Measurements from ENCODE around the gene WWOX. TPM values are rescaled to one million over a fixed set of nuclear protein-coding genes. Genes with fewer than 3 reads are reported as not detected.

WWOX gene
- total and polyA plus RNA-seq, 3 experiments from 2014 or later: 17.2 to 18.6 (median 18.2) TPM

DNA sequence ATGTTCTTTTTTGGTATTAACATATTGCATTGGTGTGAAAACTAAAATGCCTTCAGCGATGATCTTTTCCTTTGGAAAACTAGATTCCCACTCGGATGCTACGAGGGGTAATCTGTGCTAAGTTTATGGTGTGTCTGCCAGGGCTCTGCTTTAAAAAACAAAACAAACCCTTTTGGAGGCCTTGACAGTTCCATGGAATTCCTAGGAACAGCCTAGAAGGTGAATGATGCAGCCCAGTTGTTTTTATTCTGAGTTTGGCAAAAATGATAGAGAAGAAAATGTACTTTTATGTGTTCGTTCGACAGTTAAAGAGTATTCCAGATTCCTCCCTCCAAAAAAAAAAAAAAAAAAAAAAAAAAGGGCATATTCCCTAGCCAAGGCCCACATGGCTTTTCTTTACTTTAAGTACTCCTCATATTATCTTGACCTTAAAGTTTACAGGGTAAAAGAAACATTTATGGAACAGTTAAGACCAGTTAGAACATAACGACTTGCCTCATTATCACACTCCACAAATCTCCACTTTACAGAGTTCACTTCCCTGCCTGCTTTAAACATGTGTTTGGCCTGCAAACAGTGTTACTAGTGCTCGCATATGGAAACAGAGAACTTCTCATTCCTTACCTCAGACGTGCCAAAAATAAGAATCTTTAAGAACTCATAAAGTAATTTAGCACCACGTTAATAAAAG is 159.1 kb downstream of the WWOX start:
- H3K4me3 Mint-ChIP-seq: no peak overlapping the region
- Histone ChIP-seq H3K27me3 (ENCODE audit: insufficient read depth, low read length, poor library complexity, severe bottlenecking) (no peaks in the 10 kb centered on the region), H3K9me3 (ENCODE audit: low read length) (no peaks in the 10 kb centered on the region), H3K4me3 (ENCODE audit: low read length) (no peak overlapping the region), H3K27ac (ENCODE audit: low read depth, low read length) (no peak overlapping the region), H3K4me1 (ENCODE audit: insufficient read depth, low read length) (no peaks in the 10 kb centered on the region), H3K36me3 (ENCODE audit: insufficient read depth, low read length) (no peaks in the 10 kb centered on the region)
- peaks cover 0 to 2% of the 10 kb centered on the region in 2 donors for H3K27me3 Mint-ChIP-seq
- ChIA-PET CTCF (no interaction called here), POLR2A (no interaction called here)
- DNase-seq: no peak
- no peaks in the 10 kb centered on the region for H3K4me1 Mint-ChIP-seq
- H3K9me3 Mint-ChIP-seq: peaks cover 0 to 3% (median 2%) of the 10 kb centered on the region in 5 donors
- peaks cover 2 to 14% (median 3%) of the 10 kb centered on the region in 3 donors for H3K36me3 Mint-ChIP-seq
- no peak overlapping the region for H3K27ac Mint-ChIP-seq

DNA sequence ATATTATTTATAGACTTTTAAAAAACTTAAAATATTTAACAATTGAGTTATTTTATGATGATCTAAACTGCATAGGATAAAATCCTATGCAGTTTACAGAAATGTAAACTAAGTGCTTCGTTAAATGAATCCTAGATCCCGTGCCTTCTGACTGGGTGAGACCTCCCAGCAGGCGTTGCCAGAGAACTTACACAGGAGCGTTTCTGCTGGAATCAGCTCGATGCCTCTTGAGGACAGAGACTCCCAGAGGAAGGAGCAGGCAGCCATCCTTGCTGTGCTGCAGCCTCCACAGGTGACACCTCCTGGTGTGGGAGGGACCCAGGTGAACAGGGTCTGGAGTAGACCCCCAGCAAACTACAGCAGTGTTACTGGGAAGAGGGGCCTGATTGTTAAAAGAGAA is 160.4 kb downstream of the WWOX start:
- Histone ChIP-seq H3K27ac (ENCODE audit: low read depth, low read length) (no peak overlapping the region), H3K9me3 (ENCODE audit: low read length) (no peaks in the 10 kb centered on the region), H3K36me3 (ENCODE audit: insufficient read depth, low read length) (no peaks in the 10 kb centered on the region), H3K4me1 (ENCODE audit: insufficient read depth, low read length) (no peaks in the 10 kb centered on the region), H3K27me3 (ENCODE audit: insufficient read depth, low read length, poor library complexity, severe bottlenecking) (no peaks in the 10 kb centered on the region), H3K4me3 (ENCODE audit: low read length) (no peak overlapping the region)
- H3K4me1 Mint-ChIP-seq: no peaks in the 10 kb centered on the region
- DNase-seq: no peak
- no peak overlapping the region for H3K4me3 Mint-ChIP-seq
- H3K27me3 Mint-ChIP-seq: peaks cover 0 to 2% of the 10 kb centered on the region in 2 donors
- peaks cover 10 to 25% (median 11%) of the 10 kb centered on the region in 3 donors for H3K36me3 Mint-ChIP-seq
- POLR2A ChIA-PET: no interaction called here
- H3K9me3 Mint-ChIP-seq: peaks cover 0 to 9% (median 3%) of the 10 kb centered on the region in 5 donors
- H3K27ac Mint-ChIP-seq: no peak overlapping the region
- CTCF ChIA-PET: no interaction called here

DNA sequence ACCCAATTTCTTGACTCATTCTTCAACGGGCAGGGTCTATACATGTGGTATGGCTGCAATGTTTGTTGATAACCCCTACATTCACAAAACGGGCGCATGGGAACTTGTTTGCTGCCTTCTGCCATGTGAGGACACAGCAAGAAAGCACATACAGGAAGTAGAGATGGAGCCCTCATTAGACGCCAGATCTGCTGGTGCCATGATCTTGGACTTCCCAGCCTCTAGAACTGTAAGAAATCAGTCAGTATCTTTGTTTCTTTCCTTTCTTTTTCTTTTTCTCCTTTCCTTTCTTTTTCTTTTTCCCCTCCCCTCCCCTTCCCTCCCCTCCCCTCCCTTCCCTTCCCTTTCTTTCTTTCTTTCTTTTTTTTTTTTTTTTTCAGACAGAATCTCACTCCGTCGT is 165.2 kb downstream of the WWOX start:
- Mint-ChIP-seq H3K4me3 (no peak overlapping the region), H3K4me1 (no peaks in the 10 kb centered on the region), H3K9me3 (peaks cover 0 to 9% (median 3%) of the 10 kb centered on the region in 5 donors), H3K27ac (no peak overlapping the region), H3K36me3 (peaks cover 14 to 36% (median 19%) of the 10 kb centered on the region in 3 donors), H3K27me3 (peaks cover 0 to 2% of the 10 kb centered on the region in 2 donors)
- Histone ChIP-seq H3K4me1 (ENCODE audit: insufficient read depth, low read length) (no peaks in the 10 kb centered on the region), H3K27ac (ENCODE audit: low read depth, low read length) (no peak overlapping the region), H3K36me3 (ENCODE audit: insufficient read depth, low read length) (no peaks in the 10 kb centered on the region), H3K4me3 (ENCODE audit: low read length) (no peak overlapping the region), H3K9me3 (ENCODE audit: low read length) (no peaks in the 10 kb centered on the region), H3K27me3 (ENCODE audit: insufficient read depth, low read length, poor library complexity, severe bottlenecking) (no peaks in the 10 kb centered on the region)
- ChIA-PET CTCF (no interaction called here), POLR2A (no interaction called here)
- DNase-seq: no peak

DNA sequence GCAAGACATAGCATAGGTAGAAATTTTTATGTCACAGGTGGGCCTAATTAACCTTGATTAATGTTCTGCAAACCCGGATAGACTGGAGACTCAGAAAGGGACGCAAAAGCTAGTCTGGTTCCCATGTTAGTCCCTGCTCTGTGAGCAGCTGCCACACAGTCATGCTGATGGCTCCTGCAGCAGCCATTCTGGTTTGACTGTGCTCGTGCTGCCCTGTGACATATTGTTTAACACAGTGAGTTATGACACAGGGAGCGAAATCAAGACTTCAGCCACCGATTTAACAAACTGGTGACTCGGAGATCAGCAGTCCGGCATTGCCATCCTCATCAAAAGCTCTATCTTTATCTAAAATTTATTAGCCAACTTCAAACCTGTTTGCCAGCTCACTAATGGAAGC is 169.8 kb downstream of the WWOX start:
- peaks cover 0 to 4% (median 0%) of the 10 kb centered on the region in 5 donors for H3K9me3 Mint-ChIP-seq
- Histone ChIP-seq H3K27ac (ENCODE audit: low read depth, low read length) (no peak overlapping the region), H3K36me3 (ENCODE audit: insufficient read depth, low read length) (no peaks in the 10 kb centered on the region), H3K4me1 (ENCODE audit: insufficient read depth, low read length) (no peaks in the 10 kb centered on the region), H3K4me3 (ENCODE audit: low read length) (no peak overlapping the region), H3K27me3 (ENCODE audit: insufficient read depth, low read length, poor library complexity, severe bottlenecking) (no peaks in the 10 kb centered on the region), H3K9me3 (ENCODE audit: low read length) (no peaks in the 10 kb centered on the region)
- no peak overlapping the region for H3K27ac Mint-ChIP-seq
- CTCF ChIA-PET: no interaction called here
- DNase-seq: no peak
- no peaks in the 10 kb centered on the region for H3K27me3 Mint-ChIP-seq
- peaks cover 11 to 51% (median 12%) of the 10 kb centered on the region in 3 donors for H3K36me3 Mint-ChIP-seq
- POLR2A ChIA-PET: no interaction called here
- H3K4me3 Mint-ChIP-seq: no peak overlapping the region
- no peaks in the 10 kb centered on the region for H3K4me1 Mint-ChIP-seq

DNA sequence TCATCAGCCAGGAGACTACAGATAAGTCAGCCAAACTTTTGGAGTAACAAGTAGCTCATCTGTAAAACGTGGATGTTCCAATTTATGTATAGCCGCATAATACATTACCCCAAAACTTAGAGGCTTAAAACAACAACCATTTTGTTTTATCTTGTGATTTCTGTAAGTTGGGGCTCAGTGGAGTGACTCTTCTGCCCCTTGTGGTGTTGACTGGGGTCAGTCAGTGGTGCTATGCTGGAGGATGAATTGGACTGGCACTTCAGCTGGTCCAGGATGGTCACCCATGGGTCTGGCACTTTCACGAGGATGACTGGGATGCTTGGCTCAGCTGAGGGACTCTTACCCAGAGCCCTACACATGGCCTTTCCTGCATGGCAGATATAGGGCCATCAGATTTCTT is 172.5 kb downstream of the WWOX start:
- no peak overlapping the region for H3K4me3 Mint-ChIP-seq
- H3K9me3 ChIP-seq (ENCODE audit: low read length): no peaks in the 10 kb centered on the region
- H3K36me3 ChIP-seq (ENCODE audit: insufficient read depth, low read length): no peaks in the 10 kb centered on the region
- no peak overlapping the region for H3K27ac ChIP-seq (ENCODE audit: low read depth, low read length)
- H3K27me3 ChIP-seq (ENCODE audit: insufficient read depth, low read length, poor library complexity, severe bottlenecking): no peaks in the 10 kb centered on the region
- H3K27me3 Mint-ChIP-seq: no peaks in the 10 kb centered on the region
- ChIA-PET CTCF (no interaction called here), POLR2A (no interaction called here)
- DNase-seq: no peak
- H3K4me1 Mint-ChIP-seq: no peaks in the 10 kb centered on the region
- H3K36me3 Mint-ChIP-seq: peaks cover 2 to 36% (median 8%) of the 10 kb centered on the region in 3 donors
- no peak overlapping the region for H3K27ac Mint-ChIP-seq
- no peak overlapping the region for H3K4me3 ChIP-seq (ENCODE audit: low read length)
- no peaks in the 10 kb centered on the region for H3K9me3 Mint-ChIP-seq
- no peaks in the 10 kb centered on the region for H3K4me1 ChIP-seq (ENCODE audit: insufficient read depth, low read length)

DNA sequence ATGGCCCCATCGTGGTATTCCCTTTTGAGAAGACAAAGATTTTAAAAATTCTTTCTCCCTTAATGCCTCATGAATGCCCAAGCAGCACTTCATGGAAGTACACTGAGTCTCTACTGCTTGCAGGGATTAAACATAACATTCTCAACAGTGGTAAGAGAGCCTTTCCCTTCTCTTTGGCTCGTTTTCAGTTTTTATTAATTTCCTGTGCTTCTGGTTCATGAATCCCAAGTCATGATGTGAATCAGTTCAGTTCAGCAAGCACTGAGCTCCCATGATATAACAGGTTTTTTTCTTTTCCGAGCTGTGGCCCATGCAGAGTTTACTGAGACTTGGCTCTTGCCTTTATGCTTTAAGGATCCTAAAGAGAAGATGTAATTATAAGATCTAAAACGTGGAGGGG is 175.3 kb downstream of the WWOX start:
- H3K4me1 ChIP-seq (ENCODE audit: insufficient read depth, low read length): no peaks in the 10 kb centered on the region
- H3K27ac ChIP-seq (ENCODE audit: low read depth, low read length): no peak overlapping the region
- no peaks in the 10 kb centered on the region for H3K27me3 ChIP-seq (ENCODE audit: insufficient read depth, low read length, poor library complexity, severe bottlenecking)
- Mint-ChIP-seq H3K4me1 (no peaks in the 10 kb centered on the region), H3K4me3 (no peak overlapping the region), H3K27ac (no peak overlapping the region), H3K27me3 (no peaks in the 10 kb centered on the region), H3K36me3 (peaks cover 0 to 35% (median 3%) of the 10 kb centered on the region in 3 donors), H3K9me3 (no peaks in the 10 kb centered on the region)
- no peaks in the 10 kb centered on the region for H3K36me3 ChIP-seq (ENCODE audit: insufficient read depth, low read length)
- POLR2A ChIA-PET: no interaction called here
- no peak for DNase-seq
- CTCF ChIA-PET: no interaction called here
- H3K4me3 ChIP-seq (ENCODE audit: low read length): no peak overlapping the region
- H3K9me3 ChIP-seq (ENCODE audit: low read length): no peaks in the 10 kb centered on the region

DNA sequence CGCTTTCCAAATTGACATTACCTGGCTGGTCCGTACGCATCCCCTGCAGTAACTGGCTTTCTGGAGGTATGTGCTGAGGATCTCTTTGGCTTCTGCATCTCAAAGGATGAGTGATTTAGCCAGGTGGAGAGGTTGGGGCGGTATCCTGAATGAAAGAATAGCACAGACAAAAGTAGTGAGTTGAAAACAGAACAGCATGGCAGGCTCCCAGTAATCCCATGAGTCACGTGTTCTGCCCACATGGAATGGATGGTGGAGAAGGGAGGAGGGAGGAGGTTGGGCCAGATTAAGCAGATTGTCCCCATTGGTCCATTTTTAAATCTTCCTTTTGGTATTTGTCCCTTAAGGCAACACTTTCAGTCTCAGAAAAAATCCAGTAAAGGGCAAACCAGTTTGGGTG is 176.0 kb downstream of the WWOX start:
- H3K4me3 Mint-ChIP-seq: no peak overlapping the region
- no peaks in the 10 kb centered on the region for H3K27me3 Mint-ChIP-seq
- H3K4me3 ChIP-seq (ENCODE audit: low read length): no peak overlapping the region
- H3K4me1 ChIP-seq (ENCODE audit: insufficient read depth, low read length): no peaks in the 10 kb centered on the region
- ChIA-PET POLR2A (no interaction called here), CTCF (no interaction called here)
- peaks cover 0 to 2% (median 1%) of the 10 kb centered on the region in 5 donors for H3K9me3 Mint-ChIP-seq
- H3K27me3 ChIP-seq (ENCODE audit: insufficient read depth, low read length, poor library complexity, severe bottlenecking): no peaks in the 10 kb centered on the region
- no peak overlapping the region for H3K27ac Mint-ChIP-seq
- no peaks in the 10 kb centered on the region for H3K9me3 ChIP-seq (ENCODE audit: low read length)
- H3K36me3 ChIP-seq (ENCODE audit: insufficient read depth, low read length): no peaks in the 10 kb centered on the region
- no peaks in the 10 kb centered on the region for H3K4me1 Mint-ChIP-seq
- DNase-seq: no peak
- peaks cover 0 to 29% (median 5%) of the 10 kb centered on the region in 3 donors for H3K36me3 Mint-ChIP-seq
- no peak overlapping the region for H3K27ac ChIP-seq (ENCODE audit: low read depth, low read length)

DNA sequence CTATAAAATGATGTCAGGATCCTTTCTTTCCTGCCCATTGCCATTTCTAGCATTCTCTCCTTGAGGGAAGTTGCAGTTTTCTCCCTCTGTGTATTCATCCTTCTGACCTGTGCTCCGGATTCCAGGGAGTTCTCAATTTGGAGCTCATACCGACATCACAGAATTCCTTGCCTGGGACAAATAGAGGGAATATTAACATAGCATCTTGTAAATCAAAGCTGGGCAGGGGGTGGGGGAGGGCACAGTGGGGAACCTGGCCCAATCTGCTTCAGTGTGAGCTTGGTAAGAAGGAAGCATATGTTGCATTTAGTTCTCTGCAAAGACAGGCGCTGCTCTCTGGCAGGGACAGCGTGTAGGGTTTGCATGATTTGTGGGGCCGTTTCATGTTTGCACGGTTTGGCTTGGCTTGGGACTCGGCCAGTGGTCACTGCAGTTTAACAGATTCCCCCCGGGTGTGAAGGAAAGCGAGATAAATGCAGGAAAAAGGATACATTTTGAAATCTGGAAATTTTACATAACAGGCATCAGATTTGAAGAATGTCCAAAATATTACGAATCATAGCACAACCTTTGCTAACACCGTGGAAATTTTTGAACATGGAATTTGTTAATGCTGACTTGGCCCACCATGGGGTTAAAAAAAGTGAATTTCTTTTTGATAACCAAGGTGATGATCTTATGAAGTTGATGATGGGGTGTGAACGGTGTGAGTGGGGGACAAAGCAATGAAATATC is 178.0 kb downstream of the WWOX start:
- Mint-ChIP-seq H3K9me3 (peaks cover 0 to 2% (median 2%) of the 10 kb centered on the region in 5 donors), H3K36me3 (peaks cover 0 to 16% (median 8%) of the 10 kb centered on the region in 3 donors)

More for the DNA sequence above, 178.0 kb downstream of the WWOX start:
- Mint-ChIP-seq H3K27ac (no peak overlapping the region), H3K4me1 (no peaks in the 10 kb centered on the region), H3K4me3 (no peak overlapping the region), H3K27me3 (no peaks in the 10 kb centered on the region)
- Histone ChIP-seq H3K9me3 (ENCODE audit: low read length) (no peaks in the 10 kb centered on the region), H3K4me1 (ENCODE audit: insufficient read depth, low read length) (no peaks in the 10 kb centered on the region), H3K4me3 (ENCODE audit: low read length) (no peak overlapping the region), H3K27me3 (ENCODE audit: insufficient read depth, low read length, poor library complexity, severe bottlenecking) (no peaks in the 10 kb centered on the region), H3K27ac (ENCODE audit: low read depth, low read length) (no peak overlapping the region), H3K36me3 (ENCODE audit: insufficient read depth, low read length) (no peaks in the 10 kb centered on the region)
- ChIA-PET CTCF (no interaction called here), POLR2A (no interaction called here)
- no peak for DNase-seq
